Measurements from ENCODE around the gene FAM89B. TPM values are rescaled to one million over a fixed set of nuclear protein-coding genes. Genes with fewer than 3 reads are reported as not detected.

FAM89B gene
- polyA plus RNA-seq, 1 donor from 2014 or later: 75.1 TPM

GRCh38 chr11:65585396-65586246 is 13.3 kb downstream of the FAM89B start:
- no peak overlapping the region for H3K4me2 ChIP-seq (ENCODE audit: low read length)
- no peaks in the 10 kb centered on the region for H3K9me3 ChIP-seq (ENCODE audit: low read length)
- H3K79me2 ChIP-seq (replicated peaks; ENCODE audit: insufficient read depth, low read length): no peaks in the 10 kb centered on the region
- H3K4me3 ChIP-seq (ENCODE audit: low read length): no peak overlapping the region
- H3K9ac ChIP-seq (ENCODE audit: low read length): no peak overlapping the region
- H3K9me2 ChIP-seq (ENCODE audit: insufficient read depth, low read length): no peaks in the 10 kb centered on the region
- H3K36me3 ChIP-seq (ENCODE audit: insufficient read depth, low read length): no peaks in the 10 kb centered on the region
- no peak overlapping the region for H2AFZ ChIP-seq (ENCODE audit: low read depth, low read length)
- H4K20me1 ChIP-seq (ENCODE audit: insufficient read depth): no peaks in the 10 kb centered on the region
- H3F3A ChIP-seq (ENCODE audit: insufficient read depth, low read length, poor library complexity, severe bottlenecking): no peaks in the 10 kb centered on the region
- H3K27ac ChIP-seq (ENCODE audit: low read length): no peak overlapping the region
- peaks cover 21% of the 10 kb centered on the region for H3K27me3 ChIP-seq (ENCODE audit: insufficient read depth, low read depth, low read length)
- no peak for TF ChIP-seq MXI1 (conservative IDR thresholded peaks at IDR 0.05; ENCODE audit: poor library complexity, severe bottlenecking)
- TF ChIP-seq RAD21 (conservative IDR thresholded peaks at IDR 0.05): no peak
- TF ChIP-seq REST (IDR thresholded peaks at IDR 0.05; ENCODE audit: borderline replicate concordance): no peak
- no peak for TF ChIP-seq POLR2AphosphoS5 (IDR thresholded peaks at IDR 0.05)
- no peak for TF ChIP-seq EZH2 (IDR thresholded peaks at IDR 0.05; ENCODE audit: borderline replicate concordance, insufficient read depth, low read length, poor library complexity, severe bottlenecking)

GRCh38 chr11:65586247-65586630 is 13.9 kb downstream of the FAM89B start:
- H3K27ac ChIP-seq (ENCODE audit: low read length): no peak overlapping the region

More at GRCh38 chr11:65586247-65586630, 13.9 kb downstream of the FAM89B start:
- Histone ChIP-seq H3K9ac (ENCODE audit: low read length) (no peak overlapping the region), H3K79me2 (replicated peaks; ENCODE audit: insufficient read depth, low read length) (no peaks in the 10 kb centered on the region), H3K4me2 (ENCODE audit: low read length) (no peak overlapping the region), H3K9me3 (ENCODE audit: low read length) (no peaks in the 10 kb centered on the region), H2AFZ (ENCODE audit: low read depth, low read length) (no peak overlapping the region), H3K9me2 (ENCODE audit: insufficient read depth, low read length) (no peaks in the 10 kb centered on the region), H4K20me1 (ENCODE audit: insufficient read depth) (no peaks in the 10 kb centered on the region), H3K36me3 (ENCODE audit: insufficient read depth, low read length) (no peaks in the 10 kb centered on the region), H3K27me3 (ENCODE audit: insufficient read depth, low read depth, low read length) (peaks cover 23% of the 10 kb centered on the region), H3K4me3 (ENCODE audit: low read length) (no peak overlapping the region), H3F3A (ENCODE audit: insufficient read depth, low read length, poor library complexity, severe bottlenecking) (no peaks in the 10 kb centered on the region)
- TF ChIP-seq TAF1 (IDR thresholded peaks at IDR 0.05; ENCODE audit: low read depth) (no peak), POLR2AphosphoS5 (IDR thresholded peaks at IDR 0.05) (no peak), MXI1 (conservative IDR thresholded peaks at IDR 0.05; ENCODE audit: poor library complexity, severe bottlenecking) (no peak), EP300 (conservative IDR thresholded peaks at IDR 0.05; ENCODE audit: poor library complexity, severe bottlenecking) (no peak), REST (IDR thresholded peaks at IDR 0.05; ENCODE audit: borderline replicate concordance) (no peak)

All from neural cell (in vitro differentiated cells).